Mucosa of stomach (tissue), 1 donor: ENCODE results near the gene XXYLT1.

ENCODE experiments used
- H3K27me3 ChIP-seq: one replicate; pipeline ENCODE4 v1.7.0; 2013; ENCODE audit warnings: mild to moderate bottlenecking, low read length; ENCODE audit not compliant: control insufficient read depth, insufficient read depth
- H3K36me3 ChIP-seq: one replicate; pipeline ENCODE4 v1.7.0; 2013; ENCODE audit warnings: low read length; ENCODE audit not compliant: control insufficient read depth, insufficient read depth
- H3K4me1 ChIP-seq: one replicate; pipeline ENCODE4 v1.7.0; 2013; ENCODE audit warnings: mild to moderate bottlenecking, low read length; ENCODE audit not compliant: control insufficient read depth, insufficient read depth
- H3K4me3 ChIP-seq: one replicate; pipeline ENCODE4 v1.7.0; 2013; ENCODE audit warnings: low read length
- H3K9ac ChIP-seq: one replicate; pipeline ENCODE4 v1.7.0; 2013; ENCODE audit warnings: mild to moderate bottlenecking, low read length, moderate library complexity
- H3K9me3 ChIP-seq: one replicate; pipeline ENCODE4 v1.7.0; 2013; ENCODE audit warnings: mild to moderate bottlenecking, low read length, moderate library complexity; ENCODE audit not compliant: control insufficient read depth
- donor health status: Pancreatic carcinoma.

The XXYLT1 gene

GRCh38 chr3:195284842-195285241 lies 13.9 kb upstream of the XXYLT1 start:
- Histone ChIP-seq H3K4me1 (no peaks in the 10 kb centered on the region), H3K9me3 (no peaks in the 10 kb centered on the region), H3K36me3 (no peaks in the 10 kb centered on the region), H3K9ac (no peak overlapping the region), H3K4me3 (no peak overlapping the region), H3K27me3 (no peaks in the 10 kb centered on the region)

DNA sequence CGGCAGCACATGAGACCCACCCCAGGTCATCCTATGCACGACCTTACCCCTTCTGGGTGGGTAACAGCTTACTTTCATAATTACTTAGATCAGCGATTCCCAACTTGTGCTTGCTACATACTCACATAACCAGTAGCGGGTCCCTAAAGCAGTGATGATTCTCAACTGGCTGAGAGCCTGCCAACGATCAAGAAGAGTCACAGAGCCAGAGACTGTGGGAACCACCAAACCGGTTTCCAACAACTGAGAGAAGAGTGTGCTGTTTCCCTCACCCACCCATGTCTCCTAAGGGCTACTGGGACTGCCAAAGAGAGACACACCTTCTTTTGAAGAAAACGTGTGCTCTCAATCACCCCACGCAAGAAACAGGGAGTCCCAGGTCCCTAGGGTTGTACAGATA lies 12.0 kb upstream of the XXYLT1 start:
- no peaks in the 10 kb centered on the region for H3K4me1 ChIP-seq
- H3K36me3 ChIP-seq = no peaks in the 10 kb centered on the region
- H3K27me3 ChIP-seq = no peaks in the 10 kb centered on the region
- H3K9ac ChIP-seq = no peak overlapping the region
- H3K9me3 ChIP-seq = no peaks in the 10 kb centered on the region
- H3K4me3 ChIP-seq = no peak overlapping the region

DNA sequence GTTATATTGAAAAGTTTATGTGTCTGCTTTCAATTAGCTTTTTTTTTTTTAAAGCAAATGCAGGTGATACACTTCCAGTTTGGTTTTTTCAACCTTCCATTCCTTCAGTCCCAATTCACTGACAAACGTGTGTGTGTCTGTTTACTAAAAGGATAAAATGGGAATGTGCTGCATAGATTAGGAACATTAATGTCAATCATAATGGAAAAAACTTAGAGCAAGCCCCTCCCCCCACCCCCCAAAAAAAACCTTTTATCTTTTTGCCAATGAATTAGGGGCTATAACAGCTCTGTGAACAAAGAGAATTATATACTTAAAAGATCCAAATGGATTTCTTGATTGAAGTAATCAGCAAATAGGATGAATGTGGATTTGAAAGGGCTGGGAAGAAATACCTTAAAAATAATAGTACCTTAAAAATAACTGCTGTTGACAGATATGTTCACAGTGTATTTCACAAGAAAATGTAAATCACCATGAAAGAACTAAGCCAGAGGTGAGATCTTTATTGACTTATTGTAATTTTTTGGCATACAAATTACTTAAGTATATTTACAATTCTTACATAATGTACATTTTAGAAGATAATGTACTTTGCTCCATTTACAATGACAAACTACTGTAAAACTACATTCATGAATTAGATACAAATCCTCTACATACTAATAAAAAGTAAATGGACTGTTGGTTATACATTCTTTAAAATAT lies 3.5 kb upstream of the XXYLT1 start:
- peaks cover 18% of the 10 kb centered on the region for H3K4me1 ChIP-seq
- H3K9me3 ChIP-seq = no peaks in the 10 kb centered on the region
- no peaks in the 10 kb centered on the region for H3K36me3 ChIP-seq
- H3K27me3 ChIP-seq = no peaks in the 10 kb centered on the region
- H3K4me3 ChIP-seq = no peak overlapping the region
- no peak overlapping the region for H3K9ac ChIP-seq

DNA sequence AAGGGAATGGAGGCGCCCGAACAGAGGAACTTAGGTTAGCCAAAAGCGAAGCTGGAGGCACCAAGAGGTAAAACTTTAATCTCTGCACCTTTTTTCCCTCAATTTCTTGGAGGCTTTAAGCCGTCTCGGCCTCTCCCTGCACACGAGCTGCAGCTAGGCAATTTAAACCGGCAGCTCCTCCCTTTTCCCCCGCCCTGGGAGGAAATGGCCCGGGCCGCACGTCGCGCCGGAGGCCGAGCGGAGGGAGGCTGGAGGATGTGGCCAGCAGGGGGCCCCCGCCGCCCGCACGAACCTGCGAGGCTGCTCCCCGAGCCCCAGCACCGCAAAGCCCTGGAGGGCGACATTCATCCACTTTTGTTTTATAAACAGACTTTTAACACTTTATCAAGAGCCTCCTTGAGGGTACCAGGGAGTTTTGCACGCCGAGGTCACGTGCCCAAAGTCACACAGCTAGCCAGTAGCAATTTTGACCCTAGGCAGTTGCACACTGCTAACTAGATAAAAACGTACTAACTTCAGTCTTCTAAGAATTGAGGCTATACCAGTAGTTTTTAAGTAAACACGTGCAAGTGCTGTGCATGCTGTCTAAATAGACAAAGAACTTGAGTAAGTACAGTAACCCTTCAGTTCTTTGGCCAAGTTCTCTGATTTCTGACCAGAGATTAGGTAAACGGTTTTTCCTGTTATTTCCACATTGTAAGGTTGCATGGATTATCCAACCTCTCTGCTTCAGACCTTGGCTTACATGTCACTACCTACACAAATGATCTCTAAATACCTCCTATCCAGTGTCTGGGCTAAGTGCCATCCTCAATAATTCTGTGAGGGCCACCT lies 668 bp upstream of the XXYLT1 start:
- peak overlapping the region; percentile 58 for H3K9ac ChIP-seq
- H3K4me1 ChIP-seq = peaks cover 24% of the 10 kb centered on the region
- peak overlapping the region; percentile 54 for H3K4me3 ChIP-seq
- no peaks in the 10 kb centered on the region for H3K9me3 ChIP-seq
- H3K36me3 ChIP-seq = no peaks in the 10 kb centered on the region
- no peaks in the 10 kb centered on the region for H3K27me3 ChIP-seq

DNA sequence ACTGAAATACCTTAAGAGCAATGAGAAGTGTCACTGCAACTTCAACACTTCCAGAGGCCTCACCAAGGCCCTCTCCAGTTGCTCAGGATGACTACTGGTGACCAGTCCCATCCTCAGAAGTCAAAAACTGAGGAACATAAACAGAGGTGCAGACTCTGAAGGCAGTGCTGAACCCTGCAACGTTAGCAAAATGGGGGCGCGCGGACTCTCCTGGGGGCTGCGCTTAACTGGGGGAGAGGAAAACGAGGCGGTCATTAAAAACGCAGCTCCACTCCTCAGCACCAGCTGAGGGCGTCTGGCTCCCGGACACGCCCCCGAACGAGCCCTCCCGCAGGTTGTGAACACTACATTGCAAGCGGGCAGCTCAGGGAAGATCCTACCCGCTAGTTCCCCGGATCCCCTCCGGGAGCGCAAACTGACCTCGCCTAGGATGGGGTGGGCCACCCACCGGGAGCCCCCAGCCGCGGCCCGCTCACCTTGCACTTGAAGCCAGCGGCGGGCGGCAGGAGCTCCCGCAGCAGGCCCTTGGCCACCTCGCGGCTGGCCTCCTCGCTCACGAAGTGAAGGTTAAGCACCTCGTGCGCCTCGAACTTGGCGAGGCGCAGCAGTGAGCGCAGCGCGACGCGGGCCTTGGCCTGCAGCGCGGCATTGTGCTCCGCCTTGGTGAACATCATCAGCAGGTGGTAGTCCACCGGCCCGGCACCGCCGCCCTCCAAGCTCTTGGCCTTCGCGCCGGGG lies 711 bp downstream of the XXYLT1 start:
- peak overlapping the region; percentile 58 for H3K9ac ChIP-seq

GRCh38 chr3:195269375-195270078 lies 1.4 kb downstream of the XXYLT1 start:
- Histone ChIP-seq H3K36me3 (no peaks in the 10 kb centered on the region), H3K4me1 (peaks cover 24% of the 10 kb centered on the region), H3K27me3 (no peaks in the 10 kb centered on the region), H3K4me3 (peak overlapping the region; percentile 57), H3K9ac (peak overlapping the region; percentile 5), H3K9me3 (no peaks in the 10 kb centered on the region)

More for the DNA sequence above, 711 bp downstream of the XXYLT1 start:
- no peaks in the 10 kb centered on the region for H3K36me3 ChIP-seq
- peak overlapping the region; percentile 57 for H3K4me3 ChIP-seq
- no peaks in the 10 kb centered on the region for H3K9me3 ChIP-seq
- H3K27me3 ChIP-seq = no peaks in the 10 kb centered on the region
- H3K4me1 ChIP-seq = peaks cover 24% of the 10 kb centered on the region

DNA sequence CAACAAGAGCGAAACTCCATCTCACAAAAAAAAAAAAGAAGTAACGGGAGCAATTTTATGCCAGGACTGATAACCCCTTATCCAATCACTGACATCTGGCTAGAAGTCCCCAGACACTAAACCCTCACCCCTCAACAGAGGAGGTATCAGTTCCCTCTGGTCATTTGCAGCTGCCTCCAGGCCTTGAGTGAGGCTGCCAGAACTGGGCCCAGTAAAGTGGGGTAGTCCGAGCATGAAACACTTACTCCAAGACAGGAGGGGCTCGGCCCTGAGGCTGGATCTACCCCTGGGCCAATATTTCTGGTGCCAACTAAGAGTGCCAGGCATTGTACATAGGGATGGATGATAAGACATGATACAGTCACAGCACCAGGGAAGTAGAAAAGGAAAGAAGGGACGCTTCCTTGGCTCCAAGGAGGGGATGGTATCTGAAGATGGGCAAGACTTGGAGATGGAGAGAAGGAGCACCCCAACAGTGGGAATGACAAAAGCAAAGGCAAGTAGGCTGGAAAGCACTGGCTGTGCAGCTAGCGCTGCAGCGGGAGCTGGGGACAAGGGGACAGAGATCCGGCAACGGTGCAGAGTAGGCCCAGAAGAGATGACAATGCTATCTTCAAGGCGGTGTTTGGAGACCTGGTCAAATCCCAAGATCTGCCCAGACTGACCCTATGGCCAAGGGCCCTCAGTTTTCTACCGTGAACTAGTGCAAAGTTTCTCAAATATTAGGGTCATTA lies 2.2 kb downstream of the XXYLT1 start:
- no peak overlapping the region for H3K9ac ChIP-seq
- no peaks in the 10 kb centered on the region for H3K27me3 ChIP-seq
- H3K9me3 ChIP-seq = no peaks in the 10 kb centered on the region
- H3K36me3 ChIP-seq = no peaks in the 10 kb centered on the region
- peaks cover 24% of the 10 kb centered on the region for H3K4me1 ChIP-seq
- no peak overlapping the region for H3K4me3 ChIP-seq

DNA sequence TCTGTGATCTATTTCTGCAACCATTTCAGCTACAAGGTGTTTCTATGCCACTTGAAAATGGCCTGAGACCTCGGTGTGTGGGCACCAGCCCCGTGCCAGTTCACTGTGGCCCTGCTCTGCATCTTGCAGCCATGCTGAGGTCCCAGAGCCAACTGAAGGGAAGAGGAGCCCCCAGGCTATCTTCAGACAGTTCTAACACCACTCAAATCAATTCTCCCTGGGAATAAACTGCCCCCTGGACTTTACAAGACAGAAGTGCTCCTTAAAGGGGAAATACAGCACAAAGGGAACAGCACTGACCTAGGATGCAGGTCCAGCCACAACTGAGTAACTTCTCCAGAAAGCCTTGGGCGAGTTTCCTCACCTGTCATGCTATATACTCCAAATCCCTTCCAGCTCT lies 3.9 kb downstream of the XXYLT1 start:
- H3K36me3 ChIP-seq = no peaks in the 10 kb centered on the region
- H3K4me1 ChIP-seq = peaks cover 24% of the 10 kb centered on the region
- H3K9me3 ChIP-seq = no peaks in the 10 kb centered on the region
- no peak overlapping the region for H3K4me3 ChIP-seq
- no peaks in the 10 kb centered on the region for H3K27me3 ChIP-seq
- H3K9ac ChIP-seq = no peak overlapping the region

- Histone ChIP-seq H3K9me3 (no peaks in the 10 kb centered on the region), H3K27me3 (no peaks in the 10 kb centered on the region)
Measured at GRCh38 chr3:195266428-195266827, 4.5 kb downstream of the XXYLT1 start.

DNA sequence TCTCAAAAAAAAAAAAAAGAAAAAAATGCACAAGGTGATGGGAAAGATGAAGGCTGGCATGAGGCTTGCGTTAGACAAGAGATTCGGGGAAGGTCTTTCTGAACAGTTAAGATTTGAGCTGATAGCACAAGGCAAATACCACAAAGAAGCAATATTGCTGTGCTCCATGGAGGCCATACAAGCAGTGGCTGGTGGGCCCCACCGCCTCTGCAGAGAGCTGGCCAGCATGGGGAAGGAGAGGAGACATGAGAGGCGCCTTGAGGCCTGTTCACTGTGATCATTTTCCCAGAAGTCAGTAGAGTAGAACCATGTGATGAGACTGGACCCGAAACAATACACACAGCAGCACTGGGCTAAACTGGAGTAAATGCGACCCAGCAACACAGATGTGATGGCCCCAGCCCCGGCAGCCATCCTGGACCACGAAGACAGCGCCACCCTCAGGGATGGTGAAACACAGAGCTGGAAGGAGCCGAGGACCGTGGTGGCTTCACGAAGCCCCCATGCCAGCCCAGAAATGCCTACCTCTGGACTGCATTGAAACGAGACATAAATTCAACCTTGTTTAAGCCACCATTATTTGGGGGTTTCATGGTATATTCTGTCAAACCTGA lies 5.5 kb downstream of the XXYLT1 start:
- H3K4me3 ChIP-seq = no peak overlapping the region
- H3K9ac ChIP-seq = no peak overlapping the region
- H3K9me3 ChIP-seq = no peaks in the 10 kb centered on the region
- no peaks in the 10 kb centered on the region for H3K36me3 ChIP-seq
- peaks cover 21% of the 10 kb centered on the region for H3K4me1 ChIP-seq
- no peaks in the 10 kb centered on the region for H3K27me3 ChIP-seq

More at GRCh38 chr3:195266428-195266827, 4.5 kb downstream of the XXYLT1 start:
- H3K9ac ChIP-seq = no peak overlapping the region
- H3K4me1 ChIP-seq = peaks cover 18% of the 10 kb centered on the region
- no peaks in the 10 kb centered on the region for H3K36me3 ChIP-seq
- H3K4me3 ChIP-seq = no peak overlapping the region
